HCT116 (cell line): ENCODE measurements around the gene ASCL1. TPM values are rescaled to one million over a fixed set of nuclear protein-coding genes. Genes with fewer than 3 reads are reported as not detected.

ENCODE experiments used
- ATAC-seq: fragments of 200-7000 bp; cut with Tn5 transposase; 2 replicates; pipeline ENCODE4 v1.9.1; 2020; ENCODE audit warnings: mild to moderate bottlenecking, moderate library complexity
- BruUV-seq: library from RNA; stranded (reverse); fragments of 400-500 nt; replicated peaks from 2 replicates; lab custom pipeline; 2021; lab: Mats Ljungman, UMichigan
- CTCF ChIA-PET: fragments of 300-600 bp; sonication (Branson Sonifier 250); formaldehyde crosslinking; loops from one replicate; lab custom pipeline; 2021; ENCODE audit warnings: antibody characterized with exemption; lab: Charles Lee
- POLR2A ChIA-PET: fragments of 300-600, 350-600 bp; sonication (Branson Sonifier 250); formaldehyde crosslinking; loops from one replicate; lab custom pipeline; 2021; ENCODE audit warnings: antibody characterized with exemption; lab: Charles Lee
- RAD21 ChIA-PET, 2 experiments: fragments of 300-600 bp; sonication (Branson Sonifier 250); formaldehyde crosslinking; loops; one replicate each; lab custom pipeline; 2023; ENCODE audit warnings: low total read pairs in 2 of 2; ENCODE audit not compliant: uncharacterized antibody in 2 of 2, unreplicated experiment in 2 of 2, low non-redundant PET in 1 of 2; lab: Charles Lee
- DNase-seq: peaks from one replicate; pipeline ENCODE4 v3.0.0-alpha.2; 2010; ENCODE audit warnings: low read depth, low spot score
- H2AFZ ChIP-seq: fragments of 200-600 bp; shearing (Covaris generic), sonication (generic); 2 replicates; pipeline ENCODE4 v1.6.1; 2017; ENCODE audit warnings: low read depth, mixed run types, mixed read lengths, antibody characterized with exemption, low read length; ENCODE audit not compliant: poor library complexity, severe bottlenecking
- H3K27ac ChIP-seq: 2 replicates; pipeline ENCODE4 v1.5.1; 2012; ENCODE audit warnings: low read depth, low read length
- H3K27me3 ChIP-seq: fragments of 200-600 bp; sonication (generic); 2 replicates; pipeline ENCODE4 v1.6.1; 2016; ENCODE audit warnings: mixed run types, low read length, mixed read lengths; ENCODE audit not compliant: insufficient read depth
- H3K36me3 ChIP-seq, 2 experiments: fragments of 200-500 bp in 1 of 2; fragments of 200-600 bp in 1 of 2; sonication (Bioruptor generic) in 1 of 2; sonication (generic) in 1 of 2; 2 replicates each; pipeline versions ENCODE4 v1.5.1 to v1.6.1; 2014 to 2016; ENCODE audit warnings: low read length in 2 of 2, inconsistent platforms in 1 of 2, mixed read lengths in 1 of 2, mixed run types in 1 of 2; ENCODE audit not compliant: insufficient read depth in 2 of 2, control insufficient read depth in 1 of 2
- H3K4me1 ChIP-seq, 2 experiments: fragments of 200-600 bp in 1 of 2; sonication (generic) in 1 of 2; 2 replicates each; pipeline versions ENCODE4 v1.5.1 to v1.6.1; 2012 to 2017; ENCODE audit warnings: low read length in 2 of 2, inconsistent platforms in 1 of 2, mild to moderate bottlenecking in 1 of 2, mixed read lengths in 1 of 2, mixed run types in 1 of 2, moderate library complexity in 1 of 2; ENCODE audit not compliant: insufficient read depth in 2 of 2, control insufficient read depth in 1 of 2
- H3K4me2 ChIP-seq: fragments of 200-600 bp; sonication (generic); 2 replicates; pipeline ENCODE4 v1.6.1; 2017; ENCODE audit warnings: mixed run types, low read length, mixed read lengths
- H3K4me3 ChIP-seq, 2 experiments: fragments of 200-600 bp in 1 of 2; sonication (generic) in 1 of 2; replicated peaks in 1 of 2; 2 replicates each; pipeline ENCODE4 v1.5.1; 2011 to 2016; ENCODE audit warnings: low read length in 2 of 2, control low read depth in 1 of 2, low read depth in 1 of 2, mild to moderate bottlenecking in 1 of 2, mixed read lengths in 1 of 2, mixed run types in 1 of 2
- H3K79me2 ChIP-seq: fragments of 200-600 bp; sonication (generic); 2 replicates; pipeline ENCODE4 v1.6.1; 2017; ENCODE audit warnings: mild to moderate bottlenecking, mixed run types, low read length, moderate library complexity, mixed read lengths; ENCODE audit not compliant: insufficient read depth
- H3K9ac ChIP-seq: fragments of 200-600 bp; sonication (generic); 2 replicates; pipeline ENCODE4 v1.6.1; 2016; ENCODE audit warnings: low read length, mixed read lengths
- H3K9me2 ChIP-seq: fragments of 200-600 bp; sonication (generic), shearing (Covaris generic); 2 replicates; pipeline ENCODE4 v1.6.1; 2017; ENCODE audit warnings: mixed run types, mild to moderate bottlenecking, moderate library complexity; ENCODE audit not compliant: insufficient read depth
- H3K9me3 ChIP-seq, 2 experiments: fragments of 200-500 bp in 1 of 2; fragments of 200-600 bp in 1 of 2; sonication (Bioruptor generic) in 1 of 2; sonication (generic) in 1 of 2; 2 replicates each; pipeline ENCODE4 v1.6.1; 2014 to 2017; ENCODE audit warnings: low read length in 2 of 2, mixed read lengths in 2 of 2, inconsistent platforms in 1 of 2, low read depth in 1 of 2, mild to moderate bottlenecking in 1 of 2, mixed run types in 1 of 2, moderate library complexity in 1 of 2; ENCODE audit not compliant: control insufficient read depth in 1 of 2, insufficient read depth in 1 of 2
- H4K20me1 ChIP-seq: fragments of 200-600 bp; sonication (generic), shearing (Covaris generic); 2 replicates; pipeline ENCODE4 v1.6.1; 2017; ENCODE audit warnings: mixed run types, mild to moderate bottlenecking, moderate library complexity; ENCODE audit not compliant: insufficient read depth
- CBX3 ChIP-seq: IDR thresholded peaks from 2 replicates; pipeline ENCODE4 v1.6.1; 2012; ENCODE audit warnings: low read depth
- EGR1 ChIP-seq: IDR thresholded peaks from 2 replicates; pipeline ENCODE4 v1.6.1; 2012; ENCODE audit warnings: low read depth
- ELF1 ChIP-seq: IDR thresholded peaks from 2 replicates; pipeline ENCODE4 v1.6.1; 2012; ENCODE audit warnings: low read depth, borderline replicate concordance
- JUND ChIP-seq: IDR thresholded peaks from 2 replicates; pipeline ENCODE4 v1.6.1; 2012
- SIN3A ChIP-seq: IDR thresholded peaks from 2 replicates; pipeline ENCODE4 v1.6.1; 2012; ENCODE audit warnings: low read depth
- SP1 ChIP-seq: IDR thresholded peaks from 2 replicates; pipeline ENCODE4 v1.6.1; 2012; ENCODE audit warnings: low read depth
- ZNF274 ChIP-seq: fragments of 200-500 bp; sonication (Bioruptor generic); IDR thresholded peaks from 2 replicates; pipeline ENCODE4 v1.6.1; 2014; ENCODE audit warnings: mild to moderate bottlenecking, low read depth, low read length, inconsistent platforms
- intact Hi-C: fragments of 100-400 bp; cut with micrococcal nuclease; formaldehyde crosslinking; loops from 2 replicates; pipeline ENCODE4 v1.10.0; 2022
- total RNA-seq: library from RNA; stranded (reverse); gene quantifications from one replicate; pipeline ENCODE4 v1.2.1, GENCODE V29; 2021; ENCODE audit not compliant: unreplicated experiment
- TF ChIP-seq, protein P1 (sequence below), 3 experiments: fragments of 200-600 bp in 1 of 3; sonication (generic) in 1 of 3; IDR thresholded peaks in 2 of 3; conservative IDR thresholded peaks in 1 of 3; 2 replicates each; pipeline ENCODE4 v1.5.1; 2012 to 2017; ENCODE audit warnings: low read depth in 2 of 3, low read length in 2 of 3, antibody characterized with exemption in 1 of 3, borderline replicate concordance in 1 of 3, control low read depth in 1 of 3, mild to moderate bottlenecking in 1 of 3, mixed read lengths in 1 of 3, mixed run types in 1 of 3, moderate library complexity in 1 of 3; ENCODE audit not compliant: insufficient read depth in 1 of 3
- TF ChIP-seq, protein P2 (sequence below): IDR thresholded peaks from 2 replicates; pipeline ENCODE4 v1.6.1; 2012
- TF ChIP-seq, protein P3 (sequence below): IDR thresholded peaks from 2 replicates; pipeline ENCODE4 v1.6.1; 2012
- TF ChIP-seq, protein P4 (sequence below): IDR thresholded peaks from 2 replicates; pipeline ENCODE4 v1.6.1; 2012; ENCODE audit warnings: low read depth

The ASCL1 gene
- total RNA-seq, 1 experiment from 2014 or later = not detected

DNA sequence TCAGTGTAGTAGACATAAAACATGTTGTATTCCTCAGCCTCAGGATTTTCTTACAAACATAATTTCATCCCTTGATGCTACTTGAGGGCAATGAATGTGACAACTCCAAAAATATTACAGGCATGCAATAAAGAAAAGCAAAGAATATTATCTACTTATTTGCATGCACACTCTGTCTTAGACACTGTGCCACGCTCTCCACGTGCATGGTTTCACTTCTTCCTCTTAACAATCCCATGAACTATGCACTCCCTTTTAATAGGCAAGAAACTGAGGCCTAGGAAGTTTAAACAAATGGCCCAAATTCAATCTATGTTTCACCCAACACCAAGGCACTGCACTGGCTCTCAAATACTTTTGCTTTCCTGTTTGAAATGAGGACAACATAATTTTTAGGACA lies 38.6 kb upstream of the ASCL1 start:
- TF ChIP-seq, protein P1, sequence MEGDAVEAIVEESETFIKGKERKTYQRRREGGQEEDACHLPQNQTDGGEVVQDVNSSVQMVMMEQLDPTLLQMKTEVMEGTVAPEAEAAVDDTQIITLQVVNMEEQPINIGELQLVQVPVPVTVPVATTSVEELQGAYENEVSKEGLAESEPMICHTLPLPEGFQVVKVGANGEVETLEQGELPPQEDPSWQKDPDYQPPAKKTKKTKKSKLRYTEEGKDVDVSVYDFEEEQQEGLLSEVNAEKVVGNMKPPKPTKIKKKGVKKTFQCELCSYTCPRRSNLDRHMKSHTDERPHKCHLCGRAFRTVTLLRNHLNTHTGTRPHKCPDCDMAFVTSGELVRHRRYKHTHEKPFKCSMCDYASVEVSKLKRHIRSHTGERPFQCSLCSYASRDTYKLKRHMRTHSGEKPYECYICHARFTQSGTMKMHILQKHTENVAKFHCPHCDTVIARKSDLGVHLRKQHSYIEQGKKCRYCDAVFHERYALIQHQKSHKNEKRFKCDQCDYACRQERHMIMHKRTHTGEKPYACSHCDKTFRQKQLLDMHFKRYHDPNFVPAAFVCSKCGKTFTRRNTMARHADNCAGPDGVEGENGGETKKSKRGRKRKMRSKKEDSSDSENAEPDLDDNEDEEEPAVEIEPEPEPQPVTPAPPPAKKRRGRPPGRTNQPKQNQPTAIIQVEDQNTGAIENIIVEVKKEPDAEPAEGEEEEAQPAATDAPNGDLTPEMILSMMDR (IDR thresholded peaks at IDR 0.05 in 2 of 3, conservative IDR thresholded peaks at IDR 0.05 in 1 of 3; ENCODE audit: borderline replicate concordance in 1 of 3, insufficient read depth in 1 of 3, low read depth in 2 of 3, low read length in 2 of 3) = no peak
- TF ChIP-seq EGR1 = no peak
- no peak for TF ChIP-seq SP1
- TF ChIP-seq, protein P2, sequence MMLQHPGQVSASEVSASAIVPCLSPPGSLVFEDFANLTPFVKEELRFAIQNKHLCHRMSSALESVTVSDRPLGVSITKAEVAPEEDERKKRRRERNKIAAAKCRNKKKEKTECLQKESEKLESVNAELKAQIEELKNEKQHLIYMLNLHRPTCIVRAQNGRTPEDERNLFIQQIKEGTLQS = no peak
- TF ChIP-seq, all 23 proteins: peak for 0
- Histone ChIP-seq H3K9ac (no peak overlapping the region), H3K27ac (no peak overlapping the region)

DNA sequence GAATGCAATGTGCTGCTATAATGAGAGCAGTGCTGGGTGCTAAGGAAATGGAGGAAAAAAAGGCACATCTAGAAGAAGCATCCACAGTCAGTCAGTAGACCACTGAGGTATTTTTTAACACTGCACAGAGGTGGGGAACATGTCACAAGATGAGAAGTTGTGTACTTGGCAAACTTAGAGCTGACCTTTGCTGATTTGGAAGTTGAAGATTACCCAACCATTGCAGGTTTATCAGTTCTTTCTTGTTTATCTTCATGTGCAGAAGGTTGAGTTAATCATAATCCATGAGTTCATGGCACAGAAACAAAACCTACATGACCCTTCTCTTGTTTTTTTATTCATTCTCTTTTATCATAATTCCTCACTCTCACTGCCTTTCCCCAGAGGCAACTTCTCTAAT lies 37.2 kb upstream of the ASCL1 start:
- no TSS peak for BruUV-seq
- RAD21 ChIA-PET = no interaction called here
- DNase-seq (no peak), ATAC-seq (no peak)
- Histone ChIP-seq H2AFZ (no peak overlapping the region), H3K4me2 (no peak overlapping the region), H3K36me3 (no peaks in the 10 kb centered on the region), H3K9me3 (no peaks in the 10 kb centered on the region), H3K4me1 (peaks cover 0 to 11% of the 10 kb centered on the region in 2 experiments; a peak in 2 of 4 replicates), H3K79me2 (no peaks in the 10 kb centered on the region), H3K9me2 (no peaks in the 10 kb centered on the region), H3K27me3 (peaks cover 17% of the 10 kb centered on the region; the same call in 1 of the 2 replicates), H3K9ac (no peak overlapping the region), H3K27ac (no peak overlapping the region), H4K20me1 (no peaks in the 10 kb centered on the region), H3K4me3 (no peak overlapping the region)
- intact Hi-C loops = no loop called here
- no peak for TF ChIP-seq JUND
- no peak for TF ChIP-seq SIN3A
- TF ChIP-seq ELF1 = no peak
- TF ChIP-seq SP1 = no peak
- TF ChIP-seq, protein P3, sequence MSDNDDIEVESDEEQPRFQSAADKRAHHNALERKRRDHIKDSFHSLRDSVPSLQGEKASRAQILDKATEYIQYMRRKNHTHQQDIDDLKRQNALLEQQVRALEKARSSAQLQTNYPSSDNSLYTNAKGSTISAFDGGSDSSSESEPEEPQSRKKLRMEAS = no peak
- TF ChIP-seq, protein P4, sequence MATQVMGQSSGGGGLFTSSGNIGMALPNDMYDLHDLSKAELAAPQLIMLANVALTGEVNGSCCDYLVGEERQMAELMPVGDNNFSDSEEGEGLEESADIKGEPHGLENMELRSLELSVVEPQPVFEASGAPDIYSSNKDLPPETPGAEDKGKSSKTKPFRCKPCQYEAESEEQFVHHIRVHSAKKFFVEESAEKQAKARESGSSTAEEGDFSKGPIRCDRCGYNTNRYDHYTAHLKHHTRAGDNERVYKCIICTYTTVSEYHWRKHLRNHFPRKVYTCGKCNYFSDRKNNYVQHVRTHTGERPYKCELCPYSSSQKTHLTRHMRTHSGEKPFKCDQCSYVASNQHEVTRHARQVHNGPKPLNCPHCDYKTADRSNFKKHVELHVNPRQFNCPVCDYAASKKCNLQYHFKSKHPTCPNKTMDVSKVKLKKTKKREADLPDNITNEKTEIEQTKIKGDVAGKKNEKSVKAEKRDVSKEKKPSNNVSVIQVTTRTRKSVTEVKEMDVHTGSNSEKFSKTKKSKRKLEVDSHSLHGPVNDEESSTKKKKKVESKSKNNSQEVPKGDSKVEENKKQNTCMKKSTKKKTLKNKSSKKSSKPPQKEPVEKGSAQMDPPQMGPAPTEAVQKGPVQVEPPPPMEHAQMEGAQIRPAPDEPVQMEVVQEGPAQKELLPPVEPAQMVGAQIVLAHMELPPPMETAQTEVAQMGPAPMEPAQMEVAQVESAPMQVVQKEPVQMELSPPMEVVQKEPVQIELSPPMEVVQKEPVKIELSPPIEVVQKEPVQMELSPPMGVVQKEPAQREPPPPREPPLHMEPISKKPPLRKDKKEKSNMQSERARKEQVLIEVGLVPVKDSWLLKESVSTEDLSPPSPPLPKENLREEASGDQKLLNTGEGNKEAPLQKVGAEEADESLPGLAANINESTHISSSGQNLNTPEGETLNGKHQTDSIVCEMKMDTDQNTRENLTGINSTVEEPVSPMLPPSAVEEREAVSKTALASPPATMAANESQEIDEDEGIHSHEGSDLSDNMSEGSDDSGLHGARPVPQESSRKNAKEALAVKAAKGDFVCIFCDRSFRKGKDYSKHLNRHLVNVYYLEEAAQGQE = no peak
- no peak for TF ChIP-seq ZNF274
- TF ChIP-seq, protein P1 (IDR thresholded peaks at IDR 0.05 in 2 of 3, conservative IDR thresholded peaks at IDR 0.05 in 1 of 3; ENCODE audit: borderline replicate concordance in 1 of 3, insufficient read depth in 1 of 3, low read depth in 2 of 3, low read length in 2 of 3) = no peak
- TF ChIP-seq CBX3 = no peak
- POLR2A ChIA-PET = no interaction called here
- CTCF ChIA-PET = no interaction called here

More for the DNA sequence above, 38.6 kb upstream of the ASCL1 start:
- Histone ChIP-seq H2AFZ (no peak overlapping the region), H3K79me2 (no peaks in the 10 kb centered on the region), H3K27me3 (0 out of 2 replicates have a peak, but pooled peaks cover 11% of the 10 kb centered on the region), H3K9me2 (no peaks in the 10 kb centered on the region), H3K4me3 (no peak overlapping the region), H4K20me1 (no peaks in the 10 kb centered on the region), H3K4me2 (no peak overlapping the region), H3K4me1 (peaks cover 0 to 11% of the 10 kb centered on the region in 2 experiments; a peak in 2 of 4 replicates), H3K36me3 (no peaks in the 10 kb centered on the region), H3K9me3 (no peaks in the 10 kb centered on the region)
- no peak for ATAC-seq
- no TSS peak for BruUV-seq
- no peak for DNase-seq
- intact Hi-C loops = no loop called here
- CTCF ChIA-PET = no interaction called here
- POLR2A ChIA-PET = no interaction called here
- RAD21 ChIA-PET = no interaction called here
